Tibial artery (tissue), 4 donors: ENCODE data around the gene CYTH1.

Experiments
- DNase-seq, 2 donors: peaks; one replicate each; pipeline ENCODE4 v3.0.0-alpha.2; 2019
- H3K27ac ChIP-seq, 2 donors: fragments of 200-600 bp; sonication (generic) in 1 of 2; 1 replicate in 1 of 2; 2 replicates in 1 of 2; pipeline ENCODE4 v1.5.1; 2018 to 2019; ENCODE audit warnings: mild to moderate bottlenecking in 1 of 2
- H3K27me3 ChIP-seq, 2 donors: fragments of 200-600 bp; sonication (generic) in 1 of 2; one replicate each; pipeline versions ENCODE4 v1.5.1 to v1.6.0; 2016 to 2019
- H3K36me3 ChIP-seq, 3 donors: fragments of 200-600 bp; sonication (generic) in 2 of 3; one replicate each; pipeline ENCODE4 v1.5.1; 2016 to 2019; ENCODE audit warnings: mild to moderate bottlenecking in 2 of 3
- H3K4me1 ChIP-seq, 4 donors: fragments of 200-600 bp; sonication (generic) in 2 of 4; 1 replicate in 3 of 4; 2 replicates in 1 of 4; pipeline ENCODE4 v1.5.1; 2016 to 2019
- H3K4me3 ChIP-seq, 2 donors: fragments of 200-600 bp; sonication (generic) in 1 of 2; 1 replicate in 1 of 2; 2 replicates in 1 of 2; pipeline ENCODE4 v1.5.1; 2018 to 2019; ENCODE audit warnings: mild to moderate bottlenecking in 2 of 2
- H3K9me3 ChIP-seq, 3 donors: fragments of 200-600 bp; sonication (generic) in 1 of 3; one replicate each; pipeline ENCODE4 v1.5.1; 2016 to 2019
- intact Hi-C: fragments of 100-400 bp; cut with DNase I; formaldehyde crosslinking; loops from one replicate; pipeline ENCODE4 v1.15.0; 2023; ENCODE audit warnings: low total_unique reads
- TF ChIP-seq, protein P1 (sequence below), 2 experiments: fragments of 200-600 bp in 1 of 2; fragments of 450-650 bp in 1 of 2; IDR thresholded peaks; one replicate each; pipeline ENCODE4 v1.5.1; 2017 to 2019; ENCODE audit warnings: antibody characterized with exemption in 2 of 2, mild to moderate bottlenecking in 1 of 2, moderate library complexity in 1 of 2

CYTH1 gene

DNA sequence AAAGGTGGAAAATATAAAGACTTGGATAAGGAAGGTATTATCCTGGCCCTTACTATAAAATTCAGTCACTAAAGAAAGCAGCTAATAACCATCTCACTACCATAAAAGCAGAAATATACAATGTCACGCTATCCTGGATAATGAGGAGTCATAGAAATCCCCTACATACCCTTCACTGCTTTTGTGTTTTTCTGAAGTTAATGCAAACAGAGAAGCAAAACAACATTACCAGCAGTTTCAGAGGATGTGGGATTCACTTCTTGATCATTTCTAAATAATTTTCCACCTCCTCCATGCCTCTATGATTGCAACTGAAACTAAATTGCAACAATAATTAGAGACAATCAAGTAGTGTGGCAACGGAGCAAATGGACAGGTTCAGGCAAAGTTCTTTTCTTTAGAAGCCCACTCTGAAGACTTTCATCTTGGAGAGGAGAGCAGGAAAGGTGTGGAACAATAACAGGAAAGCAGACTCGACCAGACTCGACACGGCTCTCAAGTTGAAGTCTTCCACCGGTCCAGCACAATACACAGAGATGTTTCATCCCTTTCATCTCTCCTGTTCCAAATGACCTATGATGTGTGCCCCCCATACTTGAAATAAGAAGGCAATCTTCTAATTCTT is 10.2 kb downstream of the CYTH1 start:
- Histone ChIP-seq H3K36me3 (no peaks in the 10 kb centered on the region), H3K27me3 (no peaks in the 10 kb centered on the region), H3K4me3 (no peak overlapping the region), H3K4me1 (peaks cover 0 to 7% (median 0%) of the 10 kb centered on the region in 4 donors), H3K9me3 (no peaks in the 10 kb centered on the region), H3K27ac (no peak overlapping the region)
- DNase-seq, result no peak
- TF ChIP-seq, protein P1, sequence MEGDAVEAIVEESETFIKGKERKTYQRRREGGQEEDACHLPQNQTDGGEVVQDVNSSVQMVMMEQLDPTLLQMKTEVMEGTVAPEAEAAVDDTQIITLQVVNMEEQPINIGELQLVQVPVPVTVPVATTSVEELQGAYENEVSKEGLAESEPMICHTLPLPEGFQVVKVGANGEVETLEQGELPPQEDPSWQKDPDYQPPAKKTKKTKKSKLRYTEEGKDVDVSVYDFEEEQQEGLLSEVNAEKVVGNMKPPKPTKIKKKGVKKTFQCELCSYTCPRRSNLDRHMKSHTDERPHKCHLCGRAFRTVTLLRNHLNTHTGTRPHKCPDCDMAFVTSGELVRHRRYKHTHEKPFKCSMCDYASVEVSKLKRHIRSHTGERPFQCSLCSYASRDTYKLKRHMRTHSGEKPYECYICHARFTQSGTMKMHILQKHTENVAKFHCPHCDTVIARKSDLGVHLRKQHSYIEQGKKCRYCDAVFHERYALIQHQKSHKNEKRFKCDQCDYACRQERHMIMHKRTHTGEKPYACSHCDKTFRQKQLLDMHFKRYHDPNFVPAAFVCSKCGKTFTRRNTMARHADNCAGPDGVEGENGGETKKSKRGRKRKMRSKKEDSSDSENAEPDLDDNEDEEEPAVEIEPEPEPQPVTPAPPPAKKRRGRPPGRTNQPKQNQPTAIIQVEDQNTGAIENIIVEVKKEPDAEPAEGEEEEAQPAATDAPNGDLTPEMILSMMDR (IDR thresholded peaks at IDR 0.05), result no peak
- intact Hi-C loops, result no loop called here

DNA sequence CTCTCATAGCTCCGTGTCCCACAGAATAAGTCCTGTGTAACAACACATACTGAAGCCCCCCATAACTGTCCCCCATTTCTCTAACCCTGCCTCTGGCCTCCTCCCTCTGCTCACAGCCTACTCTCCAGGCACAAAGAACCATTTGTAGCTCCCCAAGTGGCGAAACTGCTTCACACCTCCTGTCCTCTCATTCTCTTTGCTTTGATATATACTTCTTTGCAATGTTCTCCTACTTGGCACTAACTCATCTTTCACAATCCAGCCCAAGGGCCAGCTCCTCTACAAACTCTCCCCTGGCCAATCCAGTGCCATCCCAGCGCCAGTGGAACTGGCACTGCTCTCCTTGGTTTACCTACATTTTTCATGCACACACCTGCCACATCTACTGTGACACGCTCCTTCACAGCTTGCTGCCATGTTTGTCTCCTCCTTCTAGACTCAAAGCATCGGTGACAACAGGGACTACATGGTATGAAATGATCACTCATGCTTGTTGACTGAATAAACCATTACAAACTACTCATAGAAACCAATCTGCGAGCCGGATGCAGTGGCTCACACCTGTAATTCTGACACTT is 12.8 kb downstream of the CYTH1 start:
- peaks cover 0 to 7% (median 2%) of the 10 kb centered on the region in 4 donors for H3K4me1 ChIP-seq
- H3K4me3 ChIP-seq, result no peak overlapping the region
- TF ChIP-seq, protein P1 (IDR thresholded peaks at IDR 0.05), result no peak
- no peak overlapping the region for H3K27ac ChIP-seq
- intact Hi-C loops, result no loop called here
- no peaks in the 10 kb centered on the region for H3K36me3 ChIP-seq
- DNase-seq, result no peak
- H3K27me3 ChIP-seq, result no peaks in the 10 kb centered on the region
- no peaks in the 10 kb centered on the region for H3K9me3 ChIP-seq

DNA sequence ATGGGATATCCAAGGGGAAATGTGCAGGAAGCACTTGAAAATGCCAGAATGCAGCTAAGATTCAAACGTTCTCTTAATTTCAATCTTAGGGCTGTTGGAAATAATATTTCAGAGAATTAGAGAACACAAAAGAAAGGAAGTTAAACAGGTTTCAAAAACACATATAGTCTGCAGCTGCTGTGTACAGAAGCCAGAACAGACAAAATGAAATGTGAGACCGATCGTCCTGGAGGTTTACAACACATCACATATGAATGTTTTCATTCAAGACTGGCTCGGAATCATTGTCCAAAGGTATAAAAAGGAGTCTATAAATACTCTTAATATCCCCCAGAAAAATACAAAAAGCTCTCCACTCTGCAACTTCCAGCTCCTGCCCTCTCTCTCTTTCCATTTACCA is 14.3 kb downstream of the CYTH1 start:
- Histone ChIP-seq H3K36me3 (no peaks in the 10 kb centered on the region), H3K4me1 (peaks cover 0 to 7% (median 2%) of the 10 kb centered on the region in 4 donors), H3K4me3 (no peak overlapping the region), H3K27me3 (no peaks in the 10 kb centered on the region), H3K27ac (no peak overlapping the region), H3K9me3 (no peaks in the 10 kb centered on the region)
- intact Hi-C loops, result no loop called here
- TF ChIP-seq, protein P1 (IDR thresholded peaks at IDR 0.05), result no peak
- DNase-seq, result no peak

DNA sequence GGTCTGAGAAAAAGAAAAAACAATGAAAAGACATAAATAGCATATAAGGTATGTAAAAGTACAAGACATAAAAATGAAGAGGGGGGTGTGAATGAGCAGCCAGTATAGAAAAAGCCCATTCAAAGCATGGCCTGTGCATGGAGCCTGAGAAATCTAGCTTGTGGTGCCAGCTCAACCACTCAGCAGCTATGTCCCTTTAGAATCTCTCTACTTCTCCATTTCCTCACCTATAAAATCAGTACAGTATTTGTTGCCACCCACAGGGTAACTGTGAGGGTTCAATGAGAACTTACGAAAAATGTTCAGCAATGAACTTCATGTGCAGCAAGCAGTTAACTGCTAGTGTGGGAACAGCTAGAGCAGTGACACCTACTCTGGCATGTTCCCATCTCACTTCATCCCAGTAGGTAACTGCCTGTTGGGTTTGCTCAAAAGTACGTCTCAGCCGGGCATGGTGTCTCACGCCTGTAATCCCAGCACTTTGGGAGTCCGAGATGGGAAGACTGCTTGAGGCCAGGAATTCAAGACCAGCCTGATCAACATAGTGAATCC is 15.3 kb downstream of the CYTH1 start:
- H3K9me3 ChIP-seq, result no peaks in the 10 kb centered on the region
- intact Hi-C loops, result no loop called here
- DNase-seq, result no peak
- H3K27ac ChIP-seq, result no peak overlapping the region
- no peaks in the 10 kb centered on the region for H3K36me3 ChIP-seq
- peaks cover 0 to 7% (median 2%) of the 10 kb centered on the region in 4 donors for H3K4me1 ChIP-seq
- H3K4me3 ChIP-seq, result no peak overlapping the region
- TF ChIP-seq, protein P1 (IDR thresholded peaks at IDR 0.05), result no peak
- no peaks in the 10 kb centered on the region for H3K27me3 ChIP-seq

DNA sequence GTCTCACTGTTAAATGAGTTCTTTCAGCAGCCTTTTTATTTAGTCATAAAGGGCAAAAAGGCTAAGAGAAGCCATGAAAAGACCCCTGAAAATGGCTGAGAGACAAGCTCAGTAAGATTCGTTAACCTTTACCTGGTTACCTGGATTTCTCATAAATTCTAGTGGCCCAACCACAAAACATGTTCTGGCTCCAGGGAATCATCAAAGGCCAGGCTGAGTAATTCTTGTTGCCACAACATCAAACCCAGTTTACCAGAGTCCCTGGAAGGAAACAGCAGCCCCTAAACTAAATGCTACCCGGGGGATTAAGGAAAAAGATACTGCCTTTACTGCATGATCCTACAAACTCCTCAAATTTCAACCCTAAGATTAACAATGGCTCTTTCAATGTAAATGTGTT is 15.8 kb downstream of the CYTH1 start:
- Histone ChIP-seq H3K36me3 (no peaks in the 10 kb centered on the region), H3K4me1 (peaks cover 0 to 7% (median 2%) of the 10 kb centered on the region in 4 donors), H3K9me3 (no peaks in the 10 kb centered on the region), H3K27ac (no peak overlapping the region), H3K27me3 (no peaks in the 10 kb centered on the region), H3K4me3 (no peak overlapping the region)
- TF ChIP-seq, protein P1 (IDR thresholded peaks at IDR 0.05), result no peak
- intact Hi-C loops, result no loop called here
- no peak for DNase-seq
